ENCODE measurements around the gene RCAN2.

The RCAN2 gene

DNA sequence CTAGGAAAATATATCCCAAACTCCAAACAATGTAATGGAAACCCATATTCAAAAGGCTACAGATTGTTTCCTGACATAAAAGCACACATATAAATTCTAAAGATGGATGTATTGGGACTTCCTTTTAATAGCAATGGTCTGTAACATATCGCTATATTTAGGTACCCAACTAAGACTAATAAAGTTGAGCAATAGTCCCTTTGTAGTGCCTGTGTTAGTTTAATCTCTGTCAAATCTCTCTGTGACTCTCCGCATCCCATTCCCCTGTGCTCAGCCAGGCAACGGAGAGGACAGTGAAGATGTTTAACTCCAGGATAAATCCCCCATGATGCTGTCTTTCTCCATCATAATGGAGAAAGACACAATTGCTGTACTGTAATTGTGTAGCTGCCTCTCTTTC lies 19.0 kb downstream of the RCAN2 start:
- TF ChIP-seq, protein P1, sequence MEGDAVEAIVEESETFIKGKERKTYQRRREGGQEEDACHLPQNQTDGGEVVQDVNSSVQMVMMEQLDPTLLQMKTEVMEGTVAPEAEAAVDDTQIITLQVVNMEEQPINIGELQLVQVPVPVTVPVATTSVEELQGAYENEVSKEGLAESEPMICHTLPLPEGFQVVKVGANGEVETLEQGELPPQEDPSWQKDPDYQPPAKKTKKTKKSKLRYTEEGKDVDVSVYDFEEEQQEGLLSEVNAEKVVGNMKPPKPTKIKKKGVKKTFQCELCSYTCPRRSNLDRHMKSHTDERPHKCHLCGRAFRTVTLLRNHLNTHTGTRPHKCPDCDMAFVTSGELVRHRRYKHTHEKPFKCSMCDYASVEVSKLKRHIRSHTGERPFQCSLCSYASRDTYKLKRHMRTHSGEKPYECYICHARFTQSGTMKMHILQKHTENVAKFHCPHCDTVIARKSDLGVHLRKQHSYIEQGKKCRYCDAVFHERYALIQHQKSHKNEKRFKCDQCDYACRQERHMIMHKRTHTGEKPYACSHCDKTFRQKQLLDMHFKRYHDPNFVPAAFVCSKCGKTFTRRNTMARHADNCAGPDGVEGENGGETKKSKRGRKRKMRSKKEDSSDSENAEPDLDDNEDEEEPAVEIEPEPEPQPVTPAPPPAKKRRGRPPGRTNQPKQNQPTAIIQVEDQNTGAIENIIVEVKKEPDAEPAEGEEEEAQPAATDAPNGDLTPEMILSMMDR (IDR thresholded peaks at IDR 0.05; ENCODE audit: low read depth, low read length), result no peak

DNA sequence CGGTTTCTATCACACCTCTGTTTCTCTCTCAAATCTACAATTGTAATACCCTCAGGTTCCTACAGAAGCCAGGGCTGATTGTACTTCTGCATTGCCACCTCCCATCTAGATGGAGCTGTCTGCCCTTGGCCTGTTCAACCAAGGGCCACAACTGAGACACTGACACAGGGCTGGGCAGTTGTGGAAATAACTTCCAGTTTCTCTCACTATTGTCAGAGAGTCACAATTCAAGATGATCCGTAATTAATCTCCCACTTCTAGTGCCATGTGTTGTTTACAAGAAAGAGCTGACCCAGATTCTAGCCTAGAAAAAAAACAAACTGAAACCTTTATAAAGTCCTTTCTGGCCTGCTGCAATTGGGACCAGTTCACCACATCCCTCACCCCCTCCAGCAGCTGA lies 22.2 kb downstream of the RCAN2 start:
- no peak overlapping the region for H3K4me3 ChIP-seq (ENCODE audit: low read depth, low read length)
- TF ChIP-seq, protein P1 (IDR thresholded peaks at IDR 0.05; ENCODE audit: low read depth, low read length), result no peak

More for the DNA sequence above, 19.0 kb downstream of the RCAN2 start:
- no peak overlapping the region for H3K4me3 ChIP-seq (ENCODE audit: low read depth, low read length)

DNA sequence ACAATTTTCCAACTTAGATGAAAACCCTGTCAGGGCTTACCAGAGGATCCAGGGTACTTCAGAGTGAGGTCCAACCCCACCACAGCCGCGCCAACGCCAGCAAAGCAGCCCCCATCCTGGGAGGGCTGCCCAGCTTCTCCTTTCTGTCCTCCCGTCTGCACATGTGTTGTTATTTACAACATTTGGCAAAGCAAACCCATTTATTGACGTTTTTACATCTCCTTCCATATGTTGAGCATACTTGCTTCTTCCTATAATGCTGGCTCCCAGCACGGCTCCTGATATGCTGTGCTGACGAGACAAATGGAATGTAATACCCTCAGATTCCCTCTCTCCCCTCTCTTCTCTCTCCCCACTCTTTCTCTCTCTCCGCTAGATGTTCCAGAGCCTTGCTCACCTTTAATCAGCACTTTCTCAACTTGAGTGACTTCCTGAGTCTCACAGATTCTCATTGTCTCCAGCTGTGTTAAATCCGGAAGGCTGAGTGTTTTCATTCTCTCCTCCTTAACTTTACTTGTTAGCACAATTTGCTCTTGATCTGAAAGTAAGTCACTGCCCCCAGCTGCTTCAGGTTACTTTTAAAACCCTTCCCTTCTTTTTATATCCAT lies 22.7 kb downstream of the RCAN2 start:
- TF ChIP-seq, protein P1 (IDR thresholded peaks at IDR 0.05; ENCODE audit: low read depth, low read length), result no peak
- no peak overlapping the region for H3K4me3 ChIP-seq (ENCODE audit: low read depth, low read length)

DNA sequence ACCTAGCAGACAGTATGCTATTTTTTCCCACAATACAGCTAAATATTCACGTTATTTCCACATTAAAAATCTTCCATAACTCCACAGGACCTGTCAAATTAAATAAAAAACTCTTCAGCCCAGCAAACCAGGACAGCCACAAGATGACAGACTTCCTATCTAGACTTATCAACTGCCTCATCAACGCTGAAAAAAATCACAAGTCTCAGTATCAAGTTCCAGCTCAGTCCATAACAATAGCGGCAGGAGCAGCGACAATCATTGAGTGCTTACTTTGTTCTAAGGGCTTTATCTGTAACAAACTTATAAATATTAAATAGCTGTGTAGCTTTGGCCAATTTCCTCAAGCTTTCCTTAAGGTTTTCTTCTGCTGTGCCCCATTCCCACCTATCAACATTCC lies 24.7 kb downstream of the RCAN2 start:
- TF ChIP-seq, protein P1 (IDR thresholded peaks at IDR 0.05; ENCODE audit: low read depth, low read length), result no peak
- no peak overlapping the region for H3K4me3 ChIP-seq (ENCODE audit: low read depth, low read length)

DNA sequence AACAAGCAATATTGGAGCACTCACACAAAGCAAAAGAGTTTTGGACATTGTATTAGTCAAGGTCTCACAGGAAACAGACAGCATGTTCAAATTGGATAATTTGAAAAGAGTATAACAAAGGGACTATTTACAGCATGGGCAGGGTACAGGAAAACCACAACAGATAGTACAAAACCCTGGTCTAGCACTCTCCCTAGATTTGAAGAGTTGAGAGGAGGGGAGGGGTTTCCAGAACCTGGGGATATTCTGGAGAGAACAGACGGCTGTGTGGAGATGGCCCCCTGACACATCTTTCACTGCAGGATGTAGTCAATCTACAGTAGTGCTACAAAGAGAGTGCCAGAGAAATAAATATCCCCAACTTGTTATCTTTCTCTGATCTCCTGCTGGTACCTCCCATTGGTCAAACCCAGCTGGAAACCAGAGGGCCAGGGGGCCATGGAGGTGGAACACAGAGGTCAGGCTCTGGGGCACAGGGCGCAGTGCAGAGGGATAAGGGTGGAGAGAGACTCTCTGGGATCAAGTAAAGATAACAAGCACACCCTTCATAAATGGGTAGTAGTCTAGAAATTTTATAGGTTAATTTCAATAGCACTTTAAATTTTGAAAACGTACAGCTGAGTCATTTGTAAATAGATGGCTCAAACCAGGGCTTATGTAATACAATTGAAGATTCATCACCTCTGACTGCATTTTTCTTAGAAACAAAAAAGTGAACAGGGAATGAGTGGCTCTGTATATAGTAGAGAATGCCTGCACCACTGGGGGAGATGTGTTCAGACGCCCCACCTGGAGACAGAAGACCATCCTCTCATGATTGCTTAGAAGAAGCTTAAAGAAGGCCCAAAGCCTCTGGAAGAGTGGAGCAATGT lies 25.7 kb downstream of the RCAN2 start:
- TF ChIP-seq, protein P1 (IDR thresholded peaks at IDR 0.05; ENCODE audit: low read depth, low read length), result no peak
- no peak overlapping the region for H3K4me3 ChIP-seq (ENCODE audit: low read depth, low read length)

DNA sequence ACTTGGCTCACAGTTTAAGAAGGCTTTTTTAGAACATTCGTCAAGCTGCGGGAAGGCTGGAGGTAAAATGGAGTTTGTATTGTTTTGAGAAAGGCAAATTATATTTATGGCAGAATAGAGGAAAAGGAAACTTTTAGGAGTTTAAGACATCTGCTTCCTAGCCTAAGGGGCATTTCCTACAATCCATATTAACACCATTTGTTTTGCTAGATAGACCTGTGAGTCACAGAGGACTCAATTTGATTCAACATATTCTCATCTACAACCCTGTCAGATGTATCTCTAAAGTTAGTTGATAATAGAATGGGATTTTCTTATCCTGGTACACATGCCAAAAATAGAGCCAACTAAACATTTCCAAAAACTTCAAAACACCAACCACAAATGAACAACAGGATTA lies 35.0 kb downstream of the RCAN2 start:
- no peak overlapping the region for H3K4me3 ChIP-seq (ENCODE audit: low read depth, low read length)
- TF ChIP-seq, protein P1 (IDR thresholded peaks at IDR 0.05; ENCODE audit: low read depth, low read length), result no peak

DNA sequence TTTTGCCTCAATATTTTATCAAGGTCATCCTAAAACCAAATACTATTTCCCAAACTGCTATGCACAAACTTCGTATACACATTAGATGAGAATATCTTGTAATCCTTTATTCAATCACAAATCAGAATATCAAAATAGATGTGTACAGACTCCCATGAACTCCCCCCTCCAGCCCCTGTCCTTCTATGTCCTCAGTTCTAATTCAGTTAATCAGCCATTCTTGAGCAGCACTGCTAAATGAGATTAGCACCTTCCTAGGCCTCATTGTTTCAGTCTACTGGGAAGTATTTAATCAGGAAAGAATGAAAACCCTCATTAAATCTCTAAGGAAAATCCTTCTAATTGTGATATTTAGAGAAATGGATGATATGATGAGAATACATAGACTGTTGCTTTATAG lies 36.6 kb downstream of the RCAN2 start:
- TF ChIP-seq, protein P1 (IDR thresholded peaks at IDR 0.05; ENCODE audit: low read depth, low read length), result no peak

More for the DNA sequence above, 36.6 kb downstream of the RCAN2 start:
- no peak overlapping the region for H3K4me3 ChIP-seq (ENCODE audit: low read depth, low read length)
